Left colon (tissue), 2 donors: ENCODE results near the gene EPB41L3. TPM values are rescaled to one million over a fixed set of nuclear protein-coding genes. Genes with fewer than 3 reads are reported as not detected.

Source experiments
- ATAC-seq: fragments of 200-7000 bp; cut with Tn5 transposase; one replicate; pipeline ENCODE4 v1.9.1; 2020; ENCODE audit warnings: mild to moderate bottlenecking, moderate library complexity
- DNase-seq, 2 donors: peaks; one replicate each; pipeline ENCODE4 v3.0.0-alpha.2; 2020
- intact Hi-C, 2 donors: fragments of 100-400 bp; cut with DNase I in 1 of 2; cut with micrococcal nuclease in 1 of 2; formaldehyde crosslinking; loops; one replicate each; pipeline versions ENCODE4 v1.11.2 to v1.14.0; 2022; cut with DNase I, micrococcal nuclease
- total RNA-seq, 2 donors: library from RNA; stranded (reverse); fragmentation: NEBNext Ultra II Directional; extraction: Animal tissue kit (Norgen Biotek cat#: 25700); gene quantifications; one replicate each; pipeline ENCODE4 v1.2.1, GENCODE V29; 2021
- donor health status: DM: no; HTN: no; CAD: no.
- donor health status: DM: yes; HTN: yes; CAD: no.

The EPB41L3 gene
- total RNA-seq, 2 donors from 2014 or later = 87.7 to 98.6 TPM

DNA sequence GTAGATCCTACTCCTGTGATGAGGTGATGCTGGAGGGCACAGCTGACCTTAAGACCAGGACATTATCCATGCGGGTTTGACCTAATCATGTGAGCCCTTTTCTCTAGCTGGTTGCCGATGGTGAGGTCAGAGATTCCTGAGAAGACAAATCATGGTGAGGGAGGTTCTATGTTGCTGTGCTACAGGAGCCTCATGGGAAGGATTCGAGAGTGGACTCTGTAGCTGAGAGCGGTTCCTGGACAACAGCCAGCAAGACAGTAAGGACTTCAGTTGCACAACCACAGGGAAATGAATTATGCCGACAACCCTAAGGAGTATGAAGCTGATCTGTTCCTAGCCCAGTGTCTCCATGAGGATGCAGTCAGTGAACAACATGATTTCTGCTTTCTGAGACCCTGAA is 80.4 kb downstream of the EPB41L3 start:
- intact Hi-C loops = no loop called here
- ATAC-seq = no peak
- peak; percentile 41 to 56 for DNase-seq

DNA sequence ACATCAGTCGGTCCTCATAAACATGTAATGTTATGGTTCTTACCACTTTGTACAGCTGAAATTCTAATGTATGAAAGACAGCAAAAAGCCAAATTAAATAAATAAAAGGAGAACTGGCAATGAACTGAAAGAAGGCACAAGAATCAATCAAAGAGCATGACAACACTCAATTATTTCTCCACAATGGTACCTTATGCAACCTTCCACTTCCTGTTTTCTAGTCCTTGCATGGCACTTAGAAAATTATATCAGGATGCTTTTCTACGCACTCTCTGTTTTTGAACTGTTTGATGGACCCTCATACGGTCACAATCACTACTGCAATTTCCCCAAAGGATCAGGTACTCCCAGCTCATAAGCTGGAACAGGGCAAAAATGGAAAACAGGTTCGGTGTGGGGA is 81.6 kb downstream of the EPB41L3 start:
- intact Hi-C loops = no loop called here
- no peak for DNase-seq
- no peak for ATAC-seq

DNA sequence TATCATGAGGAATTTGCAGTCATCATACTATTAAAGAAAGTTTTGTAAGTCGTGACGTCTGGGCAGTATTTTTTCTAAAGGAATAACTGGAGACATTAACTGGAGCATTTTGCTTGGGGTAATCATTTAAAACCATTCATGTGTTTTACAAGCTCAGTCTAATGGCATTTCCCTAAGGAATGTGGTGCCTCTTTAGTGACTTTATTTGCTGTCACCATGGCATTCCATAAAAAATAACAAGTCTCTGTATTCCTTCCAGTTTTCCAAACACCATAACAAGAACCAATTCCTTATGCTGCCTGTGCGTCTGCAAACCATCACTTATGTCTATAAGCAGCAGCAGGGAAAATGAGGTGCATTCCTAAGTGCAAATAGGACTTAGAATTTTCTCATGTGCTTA is 82.8 kb downstream of the EPB41L3 start:
- no peak for DNase-seq
- ATAC-seq = no peak
- intact Hi-C loops = no loop called here

DNA sequence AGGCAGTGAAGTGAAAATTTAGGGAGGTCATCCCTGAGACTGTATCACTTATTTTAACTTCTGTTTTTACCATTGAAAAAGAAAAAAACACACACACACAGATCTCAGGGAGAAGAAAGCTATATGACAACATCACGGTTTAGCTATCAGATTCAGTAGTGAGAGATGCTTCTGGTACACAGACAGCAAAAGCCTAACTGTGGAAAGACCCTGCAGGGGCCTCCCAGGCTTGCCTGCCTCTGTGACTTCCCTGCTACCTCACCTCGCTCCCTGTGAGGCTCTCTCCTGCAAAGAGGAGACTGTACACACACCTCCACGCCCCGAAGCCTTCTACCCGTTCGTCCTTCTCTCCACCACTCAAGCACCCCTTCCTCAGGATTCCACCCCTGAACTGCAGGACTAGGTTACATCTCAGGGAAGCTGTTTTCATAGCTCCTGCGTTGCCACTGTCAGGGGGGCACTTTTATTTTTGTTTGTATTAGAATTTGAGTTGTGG is 86.3 kb downstream of the EPB41L3 start:
- ATAC-seq = no peak
- intact Hi-C loops = loop anchor here in 1 of 2 donors (5.0 kb wide), 1 partner anchor 90 kb away; no protein-coding TSS in a partner anchor
- no peak for DNase-seq

DNA sequence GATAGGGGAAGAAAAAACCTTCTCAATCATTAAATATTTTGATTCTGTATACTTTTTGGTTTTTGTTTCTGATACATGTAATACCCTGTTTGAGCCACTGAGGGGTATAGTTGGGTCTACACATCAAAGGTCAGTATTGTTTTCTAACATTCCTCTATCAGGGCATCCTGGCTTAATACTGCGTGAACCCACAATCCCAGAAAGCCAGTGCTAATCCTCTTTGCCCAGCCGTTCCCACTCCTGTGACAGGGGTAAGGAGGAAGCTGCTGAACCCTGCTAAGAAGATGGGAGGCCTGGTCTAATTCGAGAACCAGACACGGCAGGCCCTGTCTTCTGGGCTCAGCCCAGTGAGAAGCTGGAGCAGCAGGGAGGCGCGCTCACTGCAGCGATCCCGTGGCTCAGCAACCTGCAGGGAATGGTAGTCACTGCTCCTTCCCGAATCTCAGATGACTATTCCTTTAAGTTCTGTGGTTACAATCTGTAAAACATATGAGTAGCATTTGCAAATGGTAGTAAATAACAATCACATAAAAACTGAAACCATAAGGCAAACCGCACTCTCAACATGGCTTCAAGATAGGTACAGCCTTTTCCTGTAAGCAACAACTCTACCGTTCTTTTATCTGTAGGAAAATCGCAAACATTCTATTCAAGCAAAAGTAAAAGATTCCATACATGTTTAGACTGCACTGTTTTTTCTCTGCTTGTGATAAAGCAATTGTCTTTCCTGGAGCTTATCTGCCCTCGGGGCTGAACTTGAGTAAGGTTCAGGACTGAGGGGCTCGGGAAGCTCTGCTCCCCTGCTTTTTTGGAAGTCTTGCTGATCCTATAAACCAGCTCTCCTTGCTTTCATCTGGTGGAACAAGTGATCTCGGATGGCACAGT is 87.0 kb downstream of the EPB41L3 start:
- ATAC-seq = peak; percentile 46
- no peak for DNase-seq
- intact Hi-C loops = loop anchor here in 1 of 2 donors (5.0 kb wide), 1 partner anchor 90 kb away; no protein-coding TSS in a partner anchor

DNA sequence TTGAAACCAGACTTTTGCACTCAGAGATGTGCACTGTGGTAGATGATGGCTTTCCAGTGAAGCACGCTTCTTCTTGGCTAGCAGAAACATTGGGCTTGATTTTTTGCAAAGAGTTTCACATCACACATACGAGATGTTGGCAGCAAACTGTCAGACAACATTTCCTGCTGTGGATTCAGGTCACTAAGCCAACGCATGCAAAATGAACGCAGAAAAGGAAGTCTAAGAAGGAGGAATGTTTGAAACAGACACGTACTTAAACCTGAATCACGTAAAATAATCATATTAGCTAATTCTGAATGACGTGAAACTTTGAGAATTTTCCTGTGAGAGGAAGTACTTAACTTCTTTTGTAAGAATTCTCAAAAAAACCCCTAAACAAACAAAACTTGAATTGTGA is 88.1 kb downstream of the EPB41L3 start:
- ATAC-seq (no peak), DNase-seq (no peak)
- intact Hi-C loops = loop anchor here in 1 of 2 donors (5.0 kb wide), 1 partner anchor 92 kb away; no protein-coding TSS in a partner anchor

DNA sequence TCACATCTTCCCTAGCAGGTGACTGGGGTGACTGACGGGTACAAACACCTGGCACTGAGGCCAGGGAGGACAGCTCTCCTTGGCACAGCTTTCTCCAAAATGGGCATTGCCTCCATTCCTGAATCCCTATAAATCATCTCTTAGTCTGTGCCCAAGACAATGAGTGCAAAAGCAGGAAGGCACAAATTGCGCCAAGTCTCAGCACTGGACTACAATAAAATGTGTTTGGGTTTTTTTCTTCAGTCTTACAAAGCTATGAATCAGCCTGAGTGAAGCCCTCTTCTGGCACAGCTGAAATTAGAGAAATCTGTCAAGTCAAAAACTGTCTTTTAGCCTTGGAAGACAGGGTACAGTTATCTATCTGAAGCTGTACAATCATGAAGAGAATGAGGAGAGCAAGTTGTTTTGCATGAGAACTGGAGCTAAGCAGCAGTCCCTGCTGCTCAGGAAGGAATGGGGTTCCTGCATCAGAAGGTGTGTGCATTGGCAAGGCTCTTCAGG is 90.8 kb downstream of the EPB41L3 start:
- intact Hi-C loops = no loop called here
- ATAC-seq = no peak
- DNase-seq = no peak

DNA sequence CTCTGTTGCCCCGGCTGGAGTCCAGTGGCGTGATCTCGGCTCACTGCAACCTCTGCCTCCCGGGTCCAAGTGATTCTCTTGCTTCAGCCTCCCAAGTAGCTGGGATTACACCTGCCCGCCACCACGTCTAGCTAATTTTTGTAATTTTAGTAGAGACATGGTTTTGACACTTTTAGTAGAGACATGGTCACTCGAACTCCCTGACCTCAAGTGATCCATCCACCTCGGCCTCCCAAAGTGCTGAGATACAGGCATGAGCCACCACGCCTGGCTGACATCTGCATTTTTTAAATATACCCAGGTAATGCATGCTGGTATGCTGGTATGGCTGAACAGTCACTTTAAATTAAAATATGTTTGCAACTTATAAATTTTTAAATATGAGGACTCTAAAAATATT is 91.9 kb downstream of the EPB41L3 start:
- intact Hi-C loops = no loop called here
- ATAC-seq (no peak), DNase-seq (no peak)

DNA sequence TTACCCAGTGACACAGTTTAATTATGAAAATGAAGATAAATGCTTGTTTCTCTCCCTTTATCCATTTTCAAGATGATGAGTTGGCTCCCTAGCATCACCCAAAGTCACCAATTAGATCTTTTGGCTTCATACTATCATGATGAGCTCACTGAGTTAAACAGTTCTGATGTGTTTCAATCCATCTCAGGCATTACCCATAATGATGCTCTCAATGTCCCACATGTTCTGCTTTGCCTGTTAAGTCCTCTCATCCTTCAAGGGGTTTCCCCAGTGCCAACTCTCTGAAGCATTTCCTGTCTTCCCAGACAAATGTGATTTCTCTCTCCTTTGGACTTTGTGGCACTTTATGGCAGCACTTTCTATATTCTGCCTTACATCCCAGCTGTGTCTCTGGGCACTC is 92.6 kb downstream of the EPB41L3 start:
- DNase-seq (no peak), ATAC-seq (no peak)
- intact Hi-C loops = no loop called here

DNA sequence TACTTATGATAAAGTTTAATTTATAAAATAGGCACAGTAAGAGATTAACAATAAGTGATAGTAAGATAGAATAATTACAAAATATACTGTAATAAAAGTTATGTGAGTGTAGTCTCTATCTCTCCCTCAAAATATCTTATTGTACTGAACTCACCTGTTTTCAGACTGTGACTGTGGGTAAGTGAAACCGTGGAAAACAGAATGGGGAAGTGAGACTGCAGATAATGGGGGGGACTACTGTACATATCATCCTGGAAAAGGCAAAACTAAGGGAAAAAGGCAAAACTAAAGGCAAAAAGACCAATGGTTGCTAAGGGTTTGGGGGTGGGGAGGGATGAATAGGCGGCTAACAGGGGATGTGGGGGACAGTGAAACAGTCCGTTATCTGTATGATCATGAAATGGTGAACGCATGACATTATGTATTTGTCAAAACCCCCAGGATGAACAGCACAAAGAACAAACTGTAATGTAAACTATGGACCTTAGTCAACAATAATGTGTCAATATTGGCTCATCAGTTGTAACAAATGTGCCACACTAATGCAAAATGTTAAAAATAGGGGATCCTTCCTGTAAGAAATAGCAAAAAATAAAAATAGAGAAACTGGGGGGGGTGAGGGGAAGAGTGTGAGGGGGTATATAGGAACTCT is 93.8 kb downstream of the EPB41L3 start:
- ATAC-seq = no peak
- intact Hi-C loops = no loop called here
- no peak for DNase-seq

DNA sequence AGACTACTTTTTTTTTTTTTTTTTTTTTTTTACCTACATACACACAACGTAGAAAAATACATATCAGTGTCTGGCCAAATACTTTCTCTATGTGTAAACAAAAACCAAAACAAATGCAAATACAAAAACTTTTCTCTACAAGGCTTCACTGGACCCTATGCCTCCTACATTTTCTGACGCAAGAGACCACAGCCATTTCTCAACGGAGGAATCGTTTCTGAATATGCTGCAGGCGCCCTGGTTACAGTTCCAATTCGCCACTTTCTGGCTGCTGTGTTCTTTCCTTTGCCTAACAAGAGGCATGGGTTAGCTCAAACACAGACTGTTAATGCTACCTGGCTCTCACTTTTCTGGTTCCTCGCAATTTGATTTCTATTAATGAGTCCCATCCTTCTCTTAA is 96.4 kb downstream of the EPB41L3 start:
- no peak for ATAC-seq
- no peak for DNase-seq
- intact Hi-C loops = no loop called here

DNA sequence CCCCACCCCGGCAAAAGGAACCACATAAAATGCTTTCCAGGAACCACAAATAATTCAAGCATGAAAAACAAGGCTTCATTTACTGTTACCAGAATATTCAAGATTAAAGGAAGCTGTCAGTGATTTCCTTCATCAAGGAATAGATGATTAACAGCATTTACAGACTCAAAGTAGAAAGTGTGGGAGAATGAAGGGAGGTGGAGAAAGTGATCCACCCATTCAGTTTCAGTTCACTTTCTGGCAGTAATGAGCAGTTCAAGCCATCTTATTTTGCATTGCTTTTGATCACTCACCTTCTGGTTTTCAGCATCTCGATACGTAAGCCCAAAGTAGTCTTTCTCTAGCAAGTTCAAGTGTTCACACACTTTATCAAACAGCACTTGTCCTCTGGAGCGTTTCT is 99.0 kb downstream of the EPB41L3 start:
- ATAC-seq (no peak), DNase-seq (no peak)
- intact Hi-C loops = no loop called here

DNA sequence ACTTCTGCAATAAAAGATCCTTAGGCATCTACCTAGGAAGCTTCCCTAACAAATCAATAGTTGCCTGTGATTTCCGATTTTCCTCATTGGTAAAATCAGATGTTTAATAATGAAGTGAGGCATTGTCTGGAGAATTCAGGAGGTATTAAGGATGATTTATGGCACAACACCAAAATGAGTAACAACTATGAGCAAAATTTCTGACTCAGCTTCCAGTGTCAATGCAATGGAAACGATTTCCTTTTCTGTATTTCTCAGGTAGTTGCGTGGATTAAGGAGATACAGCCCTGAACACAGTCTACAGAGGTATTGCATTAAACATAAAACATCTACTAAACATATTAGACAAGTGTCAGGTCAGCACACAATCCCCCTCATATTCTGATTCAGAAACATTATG is 99.5 kb downstream of the EPB41L3 start:
- DNase-seq (no peak), ATAC-seq (no peak)
- intact Hi-C loops = no loop called here

DNA sequence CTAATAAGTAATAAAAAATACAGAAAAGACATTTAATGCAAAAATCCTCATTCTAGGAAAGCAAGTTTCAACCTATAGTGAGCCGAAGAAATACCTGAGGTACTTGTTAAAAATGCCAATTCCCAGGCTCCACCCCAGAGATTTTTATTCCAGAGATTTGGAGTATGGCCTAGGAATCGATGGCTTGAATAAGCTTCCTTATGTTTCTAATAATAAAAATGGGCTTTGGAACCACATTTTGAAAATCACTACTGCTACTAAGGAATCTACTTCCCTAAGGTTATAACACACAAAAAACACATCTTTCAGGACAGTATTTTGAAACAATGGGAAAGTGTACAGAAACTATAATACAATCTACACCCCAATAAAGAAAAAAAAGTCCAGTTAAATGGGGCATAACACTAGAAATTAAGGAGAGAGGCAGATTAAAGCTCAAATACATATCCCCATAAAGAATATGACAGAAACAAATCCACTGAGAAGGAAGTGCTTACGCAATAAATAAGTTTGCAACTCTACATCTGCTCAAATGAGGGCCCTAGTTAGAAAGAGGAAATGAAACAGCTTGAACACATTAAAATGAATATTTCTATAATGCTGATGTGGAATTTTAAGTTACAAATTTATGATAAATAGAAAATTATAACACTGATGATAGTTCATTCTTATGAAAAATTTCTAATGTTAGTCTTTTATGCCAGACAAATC is 103.7 kb downstream of the EPB41L3 start:
- intact Hi-C loops = no loop called here
- ATAC-seq (no peak), DNase-seq (no peak)

DNA sequence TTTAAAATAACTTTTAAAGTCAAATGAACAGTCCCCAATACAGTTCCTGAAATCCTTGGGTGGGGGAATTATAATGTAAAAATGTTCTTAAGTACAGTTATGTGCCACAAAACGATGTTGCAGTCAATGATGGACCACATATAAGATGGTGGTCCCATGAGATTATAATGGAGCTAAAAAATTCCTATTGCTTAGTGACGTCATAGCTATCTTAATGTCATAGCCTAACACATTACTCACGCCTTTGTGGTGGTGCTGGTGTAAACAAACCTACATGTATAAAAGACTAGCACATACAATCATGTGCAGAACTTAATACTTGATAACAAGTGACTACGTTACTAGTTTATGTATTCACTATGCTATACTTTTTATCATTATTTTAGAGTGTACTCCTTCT is 109.4 kb downstream of the EPB41L3 start:
- ATAC-seq (no peak), DNase-seq (no peak)
- intact Hi-C loops = no loop called here

DNA sequence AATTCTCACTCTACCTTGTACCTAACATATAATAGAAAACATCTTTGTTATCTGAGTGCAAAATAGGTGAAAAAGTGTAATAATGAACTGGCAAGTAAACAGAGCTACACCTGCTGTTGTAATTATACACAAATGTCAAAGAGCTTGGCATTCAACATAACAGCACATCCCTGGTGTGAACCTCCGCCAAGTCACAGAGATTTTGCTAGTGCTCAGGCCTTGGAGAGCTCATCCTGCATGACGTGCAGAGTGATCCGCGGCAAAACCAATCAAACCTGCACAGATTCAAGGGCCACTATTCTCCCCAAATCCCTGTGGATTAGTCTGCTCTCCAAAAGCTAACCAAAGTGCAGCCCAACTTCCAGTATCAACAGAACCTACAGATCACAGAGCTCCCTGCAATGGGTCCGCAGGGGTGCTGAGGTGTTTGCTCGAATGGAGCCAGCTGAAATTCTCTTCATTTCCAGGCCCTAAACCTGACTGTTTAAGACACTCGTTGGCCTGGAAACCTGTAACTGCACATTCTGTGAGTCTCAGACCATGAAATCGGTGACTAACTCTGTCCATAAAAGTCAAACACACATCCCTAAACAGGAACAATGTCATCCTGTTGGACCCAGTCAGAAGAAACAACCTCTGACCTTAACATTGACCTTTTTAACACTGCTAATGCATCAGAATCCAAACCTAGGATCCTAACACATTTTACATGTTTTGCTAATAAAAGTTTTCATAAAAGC is 111.8 kb downstream of the EPB41L3 start:
- intact Hi-C loops = no loop called here
- ATAC-seq = no peak

DNA sequence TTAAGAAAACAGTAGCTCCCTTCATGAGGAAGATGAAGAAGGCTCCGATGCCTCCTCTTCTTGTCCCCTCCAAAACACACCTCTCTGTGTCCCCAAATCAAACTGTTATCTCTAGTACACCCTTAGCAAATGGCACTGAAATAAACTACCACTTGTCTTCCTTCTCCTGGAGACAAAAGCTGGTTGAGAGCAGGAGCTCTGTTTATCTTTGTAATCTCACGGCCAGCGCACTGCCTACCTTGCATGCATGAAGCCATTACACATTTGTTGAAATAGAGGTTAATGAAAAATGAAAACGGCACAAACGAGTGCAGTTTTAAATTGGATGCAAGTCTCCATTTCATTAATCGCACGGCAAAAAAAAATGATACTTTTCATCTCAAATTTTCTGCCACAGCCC is 113.7 kb downstream of the EPB41L3 start:
- no peak for DNase-seq
- intact Hi-C loops = no loop called here
- no peak for ATAC-seq

More for the DNA sequence above, 111.8 kb downstream of the EPB41L3 start:
- no peak for DNase-seq

DNA sequence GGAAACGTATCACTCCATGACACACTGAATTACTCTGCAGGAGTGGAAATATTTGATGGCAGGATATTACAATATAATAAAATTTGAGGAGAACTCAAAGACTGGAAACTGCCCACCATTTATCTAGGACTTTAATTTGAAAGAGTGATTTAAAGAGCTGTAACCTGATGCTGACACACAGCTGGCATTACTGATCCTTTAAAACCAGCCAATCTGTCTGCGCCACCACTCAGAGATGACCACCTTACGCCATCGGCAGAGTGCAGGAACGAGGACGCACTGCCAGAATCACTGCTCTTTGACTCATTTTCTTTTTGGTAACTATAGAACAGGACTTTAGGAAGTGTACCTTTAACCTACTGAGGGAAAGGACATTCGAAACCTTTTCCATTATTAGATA is 114.1 kb downstream of the EPB41L3 start:
- DNase-seq (no peak), ATAC-seq (no peak)
- intact Hi-C loops = no loop called here

DNA sequence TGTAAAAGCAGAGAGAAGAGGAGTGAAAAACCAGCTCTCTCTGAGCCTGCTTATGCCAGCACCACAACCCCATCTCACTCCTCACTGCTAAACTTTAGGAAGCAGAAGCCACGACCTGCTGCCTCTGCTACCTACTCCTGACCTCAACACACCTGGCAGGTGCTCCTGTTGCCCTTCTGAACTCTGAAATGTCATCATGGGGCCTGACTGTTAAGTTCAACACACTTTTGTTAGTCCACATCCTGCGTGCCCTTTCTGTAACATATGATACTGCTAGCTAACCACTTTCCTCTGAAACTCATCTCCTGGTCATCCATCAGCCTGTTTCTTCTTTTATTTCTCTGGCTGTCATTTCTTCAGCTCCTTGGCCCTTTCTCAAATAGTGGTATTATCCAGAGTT is 118.1 kb downstream of the EPB41L3 start:
- intact Hi-C loops = no loop called here
- DNase-seq (no peak), ATAC-seq (no peak)
